ENCODE measurements around the gene PRRG4.
A peak's percentile ranks its signal among the peaks of the same experiment; 100 is the strongest.

Gene PRRG4

DNA sequence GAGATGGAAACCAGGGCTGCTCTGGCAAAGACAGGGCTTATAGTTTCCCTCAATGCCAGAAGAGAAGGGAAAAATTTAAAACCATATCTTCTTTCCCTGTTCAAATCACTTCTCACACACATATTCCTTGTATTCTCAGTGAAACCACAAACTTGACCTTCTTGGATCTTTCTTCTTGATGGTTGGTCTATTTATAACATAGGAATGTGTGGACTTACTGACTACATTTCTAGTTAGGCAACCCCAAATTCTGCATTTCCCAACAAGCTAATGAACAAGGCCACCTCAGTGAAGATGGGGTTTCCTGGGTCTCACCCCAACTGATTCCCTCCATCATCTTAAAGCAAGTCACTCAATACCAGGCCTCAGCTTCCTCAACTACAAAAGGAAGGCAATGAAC, 59.1 kb downstream of the PRRG4 start:
- H3K4me3 ChIP-seq (replicated peaks; ENCODE audit: low read depth, low read length) = no peak overlapping the region
- DNase-seq (ENCODE audit: extremely low read depth, low read depth) = no peak
- TF ChIP-seq CTCF (IDR thresholded peaks at IDR 0.05; ENCODE audit: low read depth, low read length, missing control alignments) = no peak

- no peak for DNase-seq (ENCODE audit: extremely low read depth, low read depth)
- no peak for TF ChIP-seq CTCF (IDR thresholded peaks at IDR 0.05; ENCODE audit: low read depth, low read length, missing control alignments)
- H3K4me3 ChIP-seq (replicated peaks; ENCODE audit: low read depth, low read length) = no peak overlapping the region
Observed at GRCh38 chr11:32890843-32891656, 61.3 kb downstream of the PRRG4 start.

GRCh38 chr11:32891657-32892354, 62.1 kb downstream of the PRRG4 start:
- no peak for TF ChIP-seq CTCF (IDR thresholded peaks at IDR 0.05; ENCODE audit: low read depth, low read length, missing control alignments)
- no peak for DNase-seq (ENCODE audit: extremely low read depth, low read depth)
- peak overlapping the region; percentile 89 for H3K4me3 ChIP-seq (replicated peaks; ENCODE audit: low read depth, low read length)

DNA sequence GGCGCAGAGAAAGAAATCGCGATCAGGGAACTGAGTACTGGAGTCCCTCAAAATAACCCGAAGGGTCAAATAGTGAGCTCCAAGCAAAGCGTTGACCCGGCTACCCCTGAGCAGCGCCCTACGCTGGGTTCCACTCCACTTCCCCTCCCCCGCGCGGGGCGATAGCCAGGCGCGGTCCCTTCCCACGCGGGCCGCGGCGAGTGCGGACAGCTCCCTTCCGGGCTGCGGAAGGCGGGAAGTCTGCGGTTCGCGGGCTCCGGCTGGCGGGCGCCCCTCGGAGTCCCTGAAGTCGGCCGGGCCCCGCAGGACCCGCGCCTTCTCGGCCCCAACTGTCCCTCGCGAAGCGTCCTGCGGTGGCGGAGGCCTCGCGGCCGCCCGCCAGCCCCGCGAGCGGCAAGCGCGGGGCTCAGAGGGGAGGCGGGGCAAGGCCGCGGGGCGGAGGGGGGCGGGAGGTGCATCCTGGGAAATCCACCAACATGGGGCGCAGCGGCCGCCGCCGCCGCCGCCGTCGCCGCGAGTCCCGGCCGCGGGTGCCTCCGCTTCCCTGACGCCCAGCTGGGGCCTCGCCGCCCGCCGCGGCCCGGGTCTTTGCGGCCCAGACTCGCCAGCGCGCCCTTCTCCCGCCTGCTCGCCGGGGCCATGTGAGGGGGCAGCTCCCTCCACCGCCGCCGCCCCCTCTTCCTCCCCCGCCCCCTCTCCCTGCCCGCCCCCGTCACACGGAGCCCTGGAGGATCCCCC, 62.8 kb downstream of the PRRG4 start, which contains the start of gene QSER1:
QSER1 (plus strand) TSS at position 457 of the 738 bp plus-strand sequence. CDS start 315 bp downstream, outside the sequence.
- TF ChIP-seq CTCF (IDR thresholded peaks at IDR 0.05; ENCODE audit: low read depth, low read length, missing control alignments) = no peak
- H3K4me3 ChIP-seq (replicated peaks; ENCODE audit: low read depth, low read length) = peak within 1 kb of the TSS; percentile 89
- no peak for DNase-seq (ENCODE audit: extremely low read depth, low read depth)

- no peak for DNase-seq (ENCODE audit: extremely low read depth, low read depth)
- H3K4me3 ChIP-seq (replicated peaks; ENCODE audit: low read depth, low read length) = peak overlapping the region; percentile 89
- no peak for TF ChIP-seq CTCF (IDR thresholded peaks at IDR 0.05; ENCODE audit: low read depth, low read length, missing control alignments)
Observed at GRCh38 chr11:32893093-32893342, 63.3 kb downstream of the PRRG4 start.

DNA sequence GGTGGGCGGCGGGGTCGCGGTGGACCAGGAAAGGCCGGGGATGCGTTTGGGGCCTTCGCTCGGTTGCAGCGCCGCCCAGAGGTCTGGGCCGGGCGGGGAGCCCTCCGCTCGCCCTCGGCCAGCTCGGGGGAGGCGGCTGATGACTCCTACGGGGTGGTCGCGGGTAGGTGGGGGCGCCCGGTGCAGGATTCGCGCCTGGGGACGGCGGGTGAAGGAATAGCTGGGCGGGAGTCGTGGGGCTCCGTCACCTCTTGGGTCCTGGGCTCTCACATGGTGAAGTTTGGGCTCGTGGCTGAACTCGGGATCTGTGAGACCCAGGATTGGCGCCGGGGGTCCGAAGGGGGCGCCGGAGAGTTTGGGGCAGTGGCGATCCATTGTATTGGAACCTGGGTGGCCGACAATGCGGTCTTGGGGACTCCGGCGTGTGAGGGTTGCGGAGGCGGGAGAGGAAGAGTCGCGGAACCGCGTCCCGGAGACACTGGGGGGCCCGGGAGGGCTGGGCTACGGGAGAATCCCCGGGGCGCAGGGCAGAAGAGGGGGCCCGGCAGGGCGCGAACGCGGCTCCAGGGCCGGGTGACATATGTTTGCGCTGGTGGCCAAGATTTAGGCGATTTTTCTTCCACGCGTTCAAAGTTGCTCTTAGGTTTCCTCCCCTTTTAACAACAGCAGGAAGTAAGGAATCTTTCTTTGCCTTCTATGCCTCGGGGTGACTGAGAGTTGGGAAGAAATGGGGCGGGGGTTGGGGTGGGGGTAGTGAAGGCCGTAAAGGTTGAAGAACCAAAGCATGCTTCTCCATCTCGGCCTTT, 63.8 kb downstream of the PRRG4 start:
- DNase-seq (ENCODE audit: extremely low read depth, low read depth) = no peak
- peak overlapping the region; percentile 89 for H3K4me3 ChIP-seq (replicated peaks; ENCODE audit: low read depth, low read length)
- peak; percentile 48 for TF ChIP-seq CTCF (IDR thresholded peaks at IDR 0.05; ENCODE audit: low read depth, low read length, missing control alignments)
